GM23338 (cell line): ENCODE measurements around the gene ETHE1. TPM values are rescaled to one million over a fixed set of nuclear protein-coding genes. Genes with fewer than 3 reads are reported as not detected.

Experiments
- ATAC-seq: fragments of 200-7000 bp; cut with Tn5 transposase; 3 replicates; pipeline ENCODE4 v1.9.1; 2020
- DNase-seq: peaks from one replicate; pipeline ENCODE4 v3.0.0-alpha.2; 2015; ENCODE audit warnings: low spot score
- H2AFZ ChIP-seq: fragments of 200-600 bp; sonication (generic); 2 replicates; pipeline ENCODE4 v1.8.0; 2016; ENCODE audit warnings: antibody characterized with exemption, mild to moderate bottlenecking, moderate library complexity
- H3F3A ChIP-seq: fragments of 200-600 bp; sonication (generic); replicated peaks from 2 replicates; pipeline ENCODE4 v1.8.0; 2017; ENCODE audit warnings: antibody characterized with exemption, mixed run types, low read depth
- H3K27ac ChIP-seq: fragments of 200-600 bp; sonication (generic); 2 replicates; pipeline ENCODE4 v1.6.1; 2016; ENCODE audit warnings: low read depth
- H3K27me3 ChIP-seq: fragments of 200-600 bp; sonication (generic); 2 replicates; pipeline ENCODE4 v1.8.0; 2016; ENCODE audit warnings: mild to moderate bottlenecking, mixed run types, moderate library complexity; ENCODE audit not compliant: insufficient read depth
- H3K36me3 ChIP-seq: fragments of 200-600 bp; sonication (generic); 2 replicates; pipeline ENCODE4 v1.8.0; 2016; ENCODE audit warnings: mild to moderate bottlenecking; ENCODE audit not compliant: insufficient read depth
- H3K4me1 ChIP-seq: fragments of 200-600 bp; sonication (generic); 2 replicates; pipeline ENCODE4 v1.8.0; 2016; ENCODE audit warnings: mild to moderate bottlenecking, moderate library complexity; ENCODE audit not compliant: insufficient read depth
- H3K4me2 ChIP-seq: fragments of 200-600 bp; sonication (generic); 2 replicates; pipeline ENCODE4 v1.7.1; 2017; ENCODE audit warnings: mixed run types
- H3K4me3 ChIP-seq: fragments of 200-600 bp; sonication (generic); 2 replicates; pipeline ENCODE4 v1.6.1; 2016; ENCODE audit warnings: mixed run types
- H3K79me2 ChIP-seq: fragments of 200-600 bp; sonication (generic); replicated peaks from 2 replicates; pipeline ENCODE4 v1.8.0; 2017; ENCODE audit warnings: mild to moderate bottlenecking; ENCODE audit not compliant: insufficient read depth
- H3K9me2 ChIP-seq: fragments of 200-600 bp; sonication (generic); 2 replicates; pipeline ENCODE4 v1.8.0; 2017; ENCODE audit not compliant: insufficient read depth
- H4K20me1 ChIP-seq: fragments of 200-600 bp; sonication (generic); replicated peaks from 2 replicates; pipeline ENCODE4 v1.8.0; 2017; ENCODE audit warnings: mild to moderate bottlenecking; ENCODE audit not compliant: insufficient read depth
- H3K27ac Mint-ChIP-seq: 2 replicates; pipeline ENCODE4 v1.8.0; 2020; ENCODE audit warnings: inconsistent platforms, mild to moderate bottlenecking, moderate library complexity, mixed read lengths
- H3K27me3 Mint-ChIP-seq: 3 replicates; pipeline ENCODE4 v1.8.0; 2022; ENCODE audit warnings: low read depth, mild to moderate bottlenecking, moderate library complexity, mixed read lengths, inconsistent platforms; ENCODE audit not compliant: insufficient read depth, poor library complexity
- H3K36me3 Mint-ChIP-seq: 3 replicates; pipeline ENCODE4 v1.8.0; 2021; ENCODE audit warnings: low read depth, mild to moderate bottlenecking, inconsistent platforms, moderate library complexity, mixed read lengths
- H3K4me1 Mint-ChIP-seq: 3 replicates; pipeline ENCODE4 v1.8.0; 2020; ENCODE audit warnings: mild to moderate bottlenecking, inconsistent platforms, mixed read lengths
- H3K4me3 Mint-ChIP-seq: 3 replicates; pipeline ENCODE4 v1.8.0; 2021; ENCODE audit warnings: moderate library complexity, mild to moderate bottlenecking, inconsistent platforms, mixed read lengths
- H3K9me3 Mint-ChIP-seq: 3 replicates; pipeline ENCODE4 v1.8.0; 2020; ENCODE audit warnings: moderate library complexity, mild to moderate bottlenecking, inconsistent platforms, mixed read lengths
- CTCF ChIP-seq, 2 experiments: fragments of 200-600 bp in 1 of 2; sonication (generic) in 1 of 2; conservative IDR thresholded peaks; 2 replicates each; pipeline versions ENCODE4 v1.5.1 to v1.6.1; 2016 to 2017; ENCODE audit warnings: antibody characterized with exemption in 2 of 2, low read depth in 2 of 2, mild to moderate bottlenecking in 2 of 2, moderate library complexity in 1 of 2
- ETS1 ChIP-seq: IDR thresholded peaks from 2 replicates; pipeline ENCODE4 v1.6.1; 2016; ENCODE audit warnings: antibody characterized with exemption
- POLR2AphosphoS5 ChIP-seq: IDR thresholded peaks from 2 replicates; pipeline ENCODE4 v1.6.1; 2016; ENCODE audit warnings: antibody characterized with exemption, low read depth
- REST ChIP-seq: IDR thresholded peaks from one replicate; pipeline ENCODE4 v1.6.1; 2018; ENCODE audit warnings: antibody characterized with exemption; ENCODE audit not compliant: unreplicated experiment
- STAT1 ChIP-seq: IDR thresholded peaks from one replicate; pipeline ENCODE4 v1.6.1; 2016; ENCODE audit warnings: antibody characterized with exemption; ENCODE audit not compliant: unreplicated experiment
- ZNF331 ChIP-seq: fragments of 250-450 bp; sonication (Bioruptor Pico); IDR thresholded peaks from 2 replicates; pipeline ENCODE4 v1.5.0; 2020; ENCODE audit warnings: low read depth, mild to moderate bottlenecking, moderate library complexity
- ZNF462 ChIP-seq: fragments of 250-450 bp; sonication (Bioruptor Pico); IDR thresholded peaks from 2 replicates; pipeline ENCODE4 v1.5.0; 2020; ENCODE audit warnings: mild to moderate bottlenecking, moderate library complexity
- polyA plus RNA-seq: library from polyadenylated mRNA; unstranded; fragments of >200 nt; fragmentation: Nextera tagmentation; extraction: Ambion mirVana; gene quantifications from 2 replicates; pipeline ENCODE4 v1.2.1, GENCODE V29; 2016
- total RNA-seq: library from RNA; depleted of rRNA; stranded (reverse); fragments of >200 nt; shearing (Covaris generic); gene quantifications from 2 replicates; pipeline ENCODE4 v1.2.3, GENCODE V29; 2014

ETHE1 gene
- total and polyA plus RNA-seq, 2 experiments from 2014 or later, result 11.1 to 25.5 TPM

GRCh38 chr19:43506629-43507028 lies 20.4 kb downstream of the ETHE1 start:
- Histone ChIP-seq H3K4me2 (no peak overlapping the region), H3K27ac (no peak overlapping the region), H3K36me3 (no peaks in the 10 kb centered on the region), H3K4me1 (peaks cover 12% of the 10 kb centered on the region; the same call in 1 of the 2 replicates), H3F3A (0 out of 2 replicates have a peak, but pooled peaks cover 5% of the 10 kb centered on the region), H3K9me2 (no peaks in the 10 kb centered on the region), H4K20me1 (no peaks in the 10 kb centered on the region), H3K79me2 (no peaks in the 10 kb centered on the region), H3K27me3 (peaks cover 17% of the 10 kb centered on the region), H3K4me3 (no peak overlapping the region), H2AFZ (no peak overlapping the region)
- no peak overlapping the region for H3K27ac Mint-ChIP-seq
- peaks cover 29% of the 10 kb centered on the region for H3K27me3 Mint-ChIP-seq
- TF ChIP-seq ZNF462 (CRISPR knock-in tag) (no peak), ETS1 (no peak), STAT1 (no peak), REST (no peak), ZNF331 (CRISPR knock-in tag) (no peak), POLR2AphosphoS5 (no peak), CTCF (conservative IDR thresholded peaks at IDR 0.05; ENCODE audit: low read depth in 2 of 2) (no peak)
- no peak for DNase-seq
- H3K9me3 Mint-ChIP-seq, result peaks cover 4% of the 10 kb centered on the region; the same call in 1 of the 3 replicates
- peaks cover 19% of the 10 kb centered on the region for H3K36me3 Mint-ChIP-seq
- H3K4me3 Mint-ChIP-seq, result no peak overlapping the region
- peaks cover 16% of the 10 kb centered on the region; the same call in 2 of the 3 replicates for H3K4me1 Mint-ChIP-seq
- no peak for ATAC-seq
